GM06990 (cell line): Measurements from ENCODE around the gene TOM1L2.

Experiments
- DNase-seq: peaks from one replicate; pipeline ENCODE4 v3.0.0-alpha.2; 2011; ENCODE audit not compliant: insufficient read length; ENCODE audit errors: extremely low read depth
- H3K27me3 ChIP-seq: replicated peaks from 2 replicates; pipeline ENCODE4 v1.6.0; 2011; ENCODE audit warnings: low read length; ENCODE audit not compliant: control insufficient read depth, insufficient read depth
- H3K36me3 ChIP-seq: 2 replicates; pipeline ENCODE4 v1.5.1; 2011; ENCODE audit warnings: low read length; ENCODE audit not compliant: control insufficient read depth, insufficient read depth
- H3K4me3 ChIP-seq: replicated peaks from 2 replicates; pipeline ENCODE4 v1.5.1; 2011; ENCODE audit warnings: low read depth, mild to moderate bottlenecking, control low read depth, low read length
- CTCF ChIP-seq: IDR thresholded peaks from 2 replicates; pipeline ENCODE4 v1.5.1; 2011; ENCODE audit warnings: low read length, control low read depth, mild to moderate bottlenecking, inconsistent platforms; ENCODE audit not compliant: insufficient read depth, poor library complexity, severe bottlenecking

The TOM1L2 gene

GRCh38 chr17:17965152-17965721, 7.0 kb downstream of the TOM1L2 start:
- no peaks in the 10 kb centered on the region for H3K27me3 ChIP-seq
- no peak for TF ChIP-seq CTCF
- DNase-seq, result no peak
- no peak overlapping the region for H3K4me3 ChIP-seq
- H3K36me3 ChIP-seq, result no peaks in the 10 kb centered on the region

GRCh38 chr17:17964710-17965109, 7.5 kb downstream of the TOM1L2 start:
- Histone ChIP-seq H3K27me3 (no peaks in the 10 kb centered on the region), H3K4me3 (no peak overlapping the region), H3K36me3 (no peaks in the 10 kb centered on the region)
- TF ChIP-seq CTCF, result no peak
- no peak for DNase-seq

- H3K27me3 ChIP-seq, result no peaks in the 10 kb centered on the region
- no peak overlapping the region for H3K4me3 ChIP-seq
- no peaks in the 10 kb centered on the region for H3K36me3 ChIP-seq
- DNase-seq, result no peak
- no peak for TF ChIP-seq CTCF
Observed at GRCh38 chr17:17963694-17964436, 8.3 kb downstream of the TOM1L2 start.

GRCh38 chr17:17963066-17963465, 9.1 kb downstream of the TOM1L2 start:
- TF ChIP-seq CTCF, result no peak

GRCh38 chr17:17960500-17961030, 11.6 kb downstream of the TOM1L2 start:
- H3K27me3 ChIP-seq, result no peaks in the 10 kb centered on the region
- H3K4me3 ChIP-seq, result no peak overlapping the region
- DNase-seq, result no peak
- no peaks in the 10 kb centered on the region for H3K36me3 ChIP-seq
- TF ChIP-seq CTCF, result no peak

More at GRCh38 chr17:17963066-17963465, 9.1 kb downstream of the TOM1L2 start:
- no peak overlapping the region for H3K4me3 ChIP-seq
- no peaks in the 10 kb centered on the region for H3K36me3 ChIP-seq
- DNase-seq, result no peak
- H3K27me3 ChIP-seq, result no peaks in the 10 kb centered on the region
